ENCODE measurements around the gene CPN1.

Gene CPN1

GRCh38 chr10:100076750-100077149 is 4.9 kb downstream of the CPN1 start:
- no peak for DNase-seq (ENCODE audit: low spot score)

- no peak for DNase-seq (ENCODE audit: low spot score)
Measured at GRCh38 chr10:100075426-100076220, 6.0 kb downstream of the CPN1 start.

DNA sequence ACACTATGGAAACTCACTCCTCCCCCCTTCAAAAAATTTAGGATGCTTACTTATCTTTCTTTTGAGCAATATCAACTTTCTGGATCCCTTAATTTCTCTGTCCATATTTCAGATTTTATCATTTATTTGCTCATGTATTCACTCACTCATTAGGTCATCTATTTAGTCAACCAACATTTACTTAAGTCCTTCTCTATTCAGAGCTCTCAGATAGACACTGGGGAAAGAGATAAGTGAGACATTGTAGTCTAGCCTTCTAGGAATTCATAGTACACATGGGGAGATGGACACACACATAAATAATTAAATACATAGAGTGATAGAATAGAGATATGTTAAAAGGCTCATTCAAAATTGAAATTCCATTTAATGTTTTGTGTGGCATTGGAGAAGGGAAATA is 9.2 kb downstream of the CPN1 start:
- no peak for DNase-seq (ENCODE audit: low spot score)

GRCh38 chr10:100071529-100071928 is 10.1 kb downstream of the CPN1 start:
- DNase-seq (ENCODE audit: low spot score): no peak

DNA sequence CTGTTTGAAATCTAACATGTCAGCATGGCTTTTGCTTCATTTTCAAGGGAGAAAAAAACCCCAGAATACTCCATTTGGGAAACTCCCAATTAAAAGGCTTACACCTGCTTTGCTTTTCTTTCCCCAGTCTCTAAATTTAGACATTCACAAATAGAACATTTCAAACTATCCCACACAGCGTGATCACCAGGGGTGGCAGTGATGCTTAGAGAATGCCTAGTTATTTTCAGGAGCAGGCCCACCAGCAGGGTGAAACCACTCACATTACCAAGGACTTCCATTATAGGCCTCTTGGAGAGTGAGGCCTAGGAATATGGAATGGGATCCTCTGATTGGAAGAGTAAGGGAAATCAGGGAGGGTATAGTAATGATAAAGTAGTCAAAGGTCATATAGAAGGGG is 14.2 kb downstream of the CPN1 start:
- DNase-seq (ENCODE audit: low spot score): no peak

DNA sequence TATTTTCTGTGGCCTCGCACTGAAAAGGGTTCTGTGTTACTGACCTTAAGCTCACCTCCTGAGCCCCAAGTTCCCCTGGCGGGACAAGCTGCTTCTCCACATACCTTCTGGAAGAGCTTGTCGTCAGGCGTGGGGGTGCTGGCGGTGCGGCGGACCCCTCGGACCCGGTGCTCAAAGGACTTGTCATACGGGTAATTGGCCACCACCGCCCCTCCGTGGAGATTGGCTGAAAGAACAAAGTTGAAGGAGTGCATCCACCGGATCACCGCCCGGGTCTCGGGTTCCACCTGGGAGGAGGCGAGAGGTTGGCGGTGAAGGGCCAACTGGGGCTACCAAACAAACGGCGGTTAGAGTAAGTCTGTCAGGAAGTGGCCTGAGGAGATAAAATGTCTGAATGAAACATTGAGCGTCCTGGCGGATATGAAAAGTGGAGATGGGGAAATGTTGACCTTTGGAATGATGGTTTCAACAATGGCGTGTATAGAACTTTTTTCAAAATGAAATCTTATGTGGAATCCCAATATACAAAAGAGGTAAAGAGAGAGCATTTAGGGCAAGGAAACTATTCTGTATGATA is 16.5 kb downstream of the CPN1 start:
- no peak for DNase-seq (ENCODE audit: low spot score)

GRCh38 chr10:100061401-100061800 is 20.3 kb downstream of the CPN1 start:
- no peak for DNase-seq (ENCODE audit: low spot score)

DNA sequence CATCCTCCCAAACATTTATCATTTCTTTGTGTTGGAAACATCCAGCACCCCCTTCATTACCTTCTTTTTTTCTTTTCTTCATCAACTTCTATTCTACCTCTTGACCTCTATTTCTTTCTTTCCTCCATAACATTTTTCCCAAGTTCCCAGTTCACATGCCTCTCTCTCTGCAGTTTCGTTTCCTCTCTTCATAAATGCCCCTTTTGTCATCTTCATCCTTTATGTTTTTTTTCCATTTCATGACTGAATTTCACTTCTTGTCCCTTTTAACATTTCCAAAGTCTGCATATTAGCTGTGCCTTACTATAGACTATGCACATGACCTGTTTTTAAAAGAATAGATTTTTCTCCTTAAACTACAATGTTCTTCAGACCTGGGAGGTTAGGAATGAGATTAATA is 23.7 kb downstream of the CPN1 start:
- no peak for DNase-seq (ENCODE audit: low spot score)

- no peak for DNase-seq (ENCODE audit: low spot score)
Measured at GRCh38 chr10:100053686-100054460, 27.8 kb downstream of the CPN1 start.

DNA sequence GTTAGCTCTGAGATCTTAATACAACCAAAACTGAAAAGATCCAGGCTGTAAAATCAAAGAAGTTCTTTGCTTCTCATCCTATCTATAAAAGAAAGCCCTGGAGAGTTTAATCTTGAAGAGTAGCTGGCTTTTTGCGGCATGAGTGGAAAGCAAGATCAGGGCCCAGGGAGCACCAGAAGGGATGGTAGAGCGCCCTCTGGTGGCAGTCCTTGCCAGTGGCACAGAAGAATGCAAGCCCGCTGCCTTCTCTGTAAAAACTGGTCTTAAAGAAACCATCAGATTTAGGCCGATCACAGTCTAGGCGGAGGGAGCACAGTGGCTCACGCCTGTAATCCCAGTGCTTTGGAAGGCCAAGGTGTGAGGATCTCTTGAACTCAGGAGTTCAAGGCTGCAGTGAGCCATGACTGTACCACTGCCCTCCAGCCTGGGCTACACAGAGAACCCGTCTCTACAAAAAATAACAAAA is 35.6 kb downstream of the CPN1 start:
- DNase-seq (ENCODE audit: low spot score): peak; percentile 63

GRCh38 chr10:100045592-100045991 is 36.1 kb downstream of the CPN1 start:
- no peak for DNase-seq (ENCODE audit: low spot score)

DNA sequence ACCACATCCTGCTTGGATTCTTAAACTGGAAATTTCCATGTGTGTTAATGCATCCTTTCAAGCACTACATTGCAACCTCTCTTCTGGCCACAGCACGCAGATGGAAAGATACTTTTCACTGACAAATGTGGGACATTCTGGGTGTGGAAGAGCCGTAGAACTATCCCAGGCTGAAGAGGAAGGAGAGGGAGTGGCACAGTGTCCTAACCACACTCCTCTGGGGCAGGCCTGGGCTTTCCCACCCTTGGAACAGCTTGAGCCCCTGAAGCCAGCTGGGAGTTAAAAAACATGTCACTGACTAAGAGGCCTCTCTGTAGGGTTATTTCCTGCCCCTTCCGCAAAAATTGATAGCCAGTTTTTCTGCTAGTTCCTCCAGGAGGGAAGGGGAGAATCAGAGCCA is 37.9 kb downstream of the CPN1 start:
- DNase-seq (ENCODE audit: low spot score): no peak

- DNase-seq (ENCODE audit: low spot score): no peak
Measured at GRCh38 chr10:100043344-100043743, 38.3 kb downstream of the CPN1 start.

GRCh38 chr10:100041306-100042002 is 40.2 kb downstream of the CPN1 start:
- no peak for DNase-seq (ENCODE audit: low spot score)

DNA sequence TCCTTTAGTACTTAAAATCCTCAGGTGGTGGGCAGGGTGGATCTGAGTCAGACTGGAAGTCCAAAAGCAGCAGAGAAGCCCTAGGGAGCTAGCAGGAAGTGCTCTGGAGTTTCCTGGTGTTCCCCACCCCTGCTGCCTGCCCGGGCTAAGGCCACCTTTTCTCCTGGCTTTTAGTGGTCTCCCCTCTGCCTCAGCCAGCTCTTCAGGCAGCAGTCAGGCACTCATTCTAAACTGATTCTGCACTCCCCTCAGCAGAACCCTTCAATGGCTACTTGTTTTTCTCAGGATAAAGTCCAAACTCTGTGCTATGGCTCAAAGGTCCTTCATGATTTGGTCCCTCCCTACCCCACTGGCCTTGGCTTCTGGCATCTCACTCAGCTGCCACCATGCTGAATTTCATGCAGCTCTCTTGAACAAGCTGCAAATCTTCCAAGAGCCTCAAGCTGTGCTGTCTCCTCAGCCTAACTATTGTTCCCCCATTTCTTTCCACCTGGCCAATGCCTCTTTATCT is 43.1 kb downstream of the CPN1 start:
- peak; percentile 30 for DNase-seq (ENCODE audit: low spot score)

GRCh38 chr10:100037758-100038315 is 43.8 kb downstream of the CPN1 start:
- DNase-seq (ENCODE audit: low spot score): no peak

- DNase-seq (ENCODE audit: low spot score): no peak
Measured at GRCh38 chr10:100036850-100037249, 44.8 kb downstream of the CPN1 start.

- no peak for DNase-seq (ENCODE audit: low spot score)
Measured at GRCh38 chr10:100033766-100034418, 47.8 kb downstream of the CPN1 start.

- DNase-seq (ENCODE audit: low spot score): no peak
Measured at GRCh38 chr10:100027416-100027815, 54.3 kb downstream of the CPN1 start.

GRCh38 chr10:100025576-100025975 is 56.1 kb downstream of the CPN1 start:
- no peak for DNase-seq (ENCODE audit: low spot score)

DNA sequence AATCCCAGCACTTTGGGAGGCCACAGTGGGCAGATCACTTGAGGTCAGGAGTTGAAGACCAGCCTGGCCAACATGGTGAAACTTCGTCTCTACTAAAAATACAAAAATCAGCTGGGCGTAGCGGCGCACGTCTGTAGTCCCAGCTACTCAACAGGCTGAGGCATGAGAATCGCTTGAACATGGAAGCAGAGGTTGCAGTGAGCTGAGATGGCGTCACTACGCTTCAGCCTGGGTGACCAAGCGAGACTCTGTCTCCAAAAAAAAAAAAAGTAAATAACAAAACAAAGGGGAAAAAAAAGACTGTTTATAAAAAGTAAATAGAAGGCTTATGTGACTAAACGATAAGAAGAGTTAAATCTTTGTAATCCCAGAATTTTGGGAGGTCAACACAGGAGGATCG is 56.9 kb downstream of the CPN1 start:
- no peak for DNase-seq (ENCODE audit: low spot score)
